Skeletal muscle satellite cell (primary cell): ENCODE results near the gene HINT2.

ENCODE experiments used
- H3K27me3 ChIP-seq: 2 replicates; pipeline ENCODE4 v1.7.0; 2013; ENCODE audit warnings: low read length; ENCODE audit not compliant: control insufficient read depth, insufficient read depth
- H3K36me3 ChIP-seq: 2 replicates; pipeline ENCODE4 v1.7.0; 2013; ENCODE audit warnings: mild to moderate bottlenecking, control low read depth, low read length; ENCODE audit not compliant: insufficient read depth
- H3K4me1 ChIP-seq: 2 replicates; pipeline ENCODE4 v1.7.0; 2013; ENCODE audit warnings: low read length; ENCODE audit not compliant: control insufficient read depth, insufficient read depth
- H3K4me2 ChIP-seq: 2 replicates; pipeline ENCODE4 v1.7.0; 2013; ENCODE audit warnings: mild to moderate bottlenecking, low read length
- H3K4me3 ChIP-seq: 2 replicates; pipeline ENCODE4 v1.7.0; 2013; ENCODE audit warnings: low read length
- H3K9ac ChIP-seq: 2 replicates; pipeline ENCODE4 v1.7.0; 2013; ENCODE audit warnings: mild to moderate bottlenecking, low read depth, low read length, moderate library complexity
- H3K9me3 ChIP-seq: replicated peaks from 2 replicates; pipeline ENCODE4 v1.7.0; 2013; ENCODE audit warnings: mild to moderate bottlenecking, control low read depth, low read length

HINT2 gene

GRCh38 chr9:35826071-35826701 is 11.3 kb upstream of the HINT2 start:
- no peaks in the 10 kb centered on the region for H3K27me3 ChIP-seq
- no peak overlapping the region for H3K4me3 ChIP-seq
- no peaks in the 10 kb centered on the region for H3K36me3 ChIP-seq
- H3K9ac ChIP-seq, result no peak overlapping the region
- peak overlapping the region; percentile 69 for H3K4me2 ChIP-seq
- H3K4me1 ChIP-seq, result peaks cover 30% of the 10 kb centered on the region
- no peaks in the 10 kb centered on the region for H3K9me3 ChIP-seq

- H3K9ac ChIP-seq, result no peak overlapping the region
- H3K4me1 ChIP-seq, result peaks cover 19% of the 10 kb centered on the region
- H3K9me3 ChIP-seq, result no peaks in the 10 kb centered on the region
- H3K4me3 ChIP-seq, result no peak overlapping the region
- no peaks in the 10 kb centered on the region for H3K27me3 ChIP-seq
- no peak overlapping the region for H3K4me2 ChIP-seq
- H3K36me3 ChIP-seq, result no peaks in the 10 kb centered on the region
Measured at GRCh38 chr9:35822926-35823325, 8.1 kb upstream of the HINT2 start.

GRCh38 chr9:35820076-35820475 is 5.2 kb upstream of the HINT2 start:
- H3K4me3 ChIP-seq, result no peak overlapping the region
- no peaks in the 10 kb centered on the region for H3K36me3 ChIP-seq
- H3K9ac ChIP-seq, result no peak overlapping the region
- peaks cover 5% of the 10 kb centered on the region for H3K27me3 ChIP-seq
- H3K9me3 ChIP-seq, result no peaks in the 10 kb centered on the region
- peaks cover 4% of the 10 kb centered on the region for H3K4me1 ChIP-seq
- H3K4me2 ChIP-seq, result no peak overlapping the region

GRCh38 chr9:35818341-35818740 is 3.5 kb upstream of the HINT2 start:
- Histone ChIP-seq H3K27me3 (peaks cover 5% of the 10 kb centered on the region), H3K9ac (no peak overlapping the region), H3K9me3 (no peaks in the 10 kb centered on the region), H3K4me3 (no peak overlapping the region), H3K4me2 (no peak overlapping the region), H3K36me3 (no peaks in the 10 kb centered on the region), H3K4me1 (peaks cover 11% of the 10 kb centered on the region)

- H3K4me2 ChIP-seq, result no peak overlapping the region
- peaks cover 17% of the 10 kb centered on the region for H3K4me1 ChIP-seq
- H3K9ac ChIP-seq, result no peak overlapping the region
- no peaks in the 10 kb centered on the region for H3K9me3 ChIP-seq
- no peak overlapping the region for H3K4me3 ChIP-seq
- no peaks in the 10 kb centered on the region for H3K36me3 ChIP-seq
- peaks cover 5% of the 10 kb centered on the region for H3K27me3 ChIP-seq
Measured at GRCh38 chr9:35816708-35817107, 1.9 kb upstream of the HINT2 start.

GRCh38 chr9:35814106-35814840 is 569 bp downstream of the HINT2 start:
- H3K27me3 ChIP-seq, result peaks cover 5% of the 10 kb centered on the region
- H3K4me3 ChIP-seq, result peak overlapping the region; percentile 81
- peak overlapping the region; percentile 84 for H3K9ac ChIP-seq
- peak overlapping the region; percentile 90 for H3K4me2 ChIP-seq
- peaks cover under 1% of the 10 kb centered on the region for H3K36me3 ChIP-seq
- H3K4me1 ChIP-seq, result peaks cover 21% of the 10 kb centered on the region
- H3K9me3 ChIP-seq, result no peaks in the 10 kb centered on the region

- Histone ChIP-seq H3K27me3 (peaks cover 5% of the 10 kb centered on the region), H3K9ac (peak overlapping the region; percentile 84), H3K4me2 (peak overlapping the region; percentile 90), H3K4me1 (peaks cover 21% of the 10 kb centered on the region), H3K4me3 (no peak overlapping the region), H3K9me3 (no peaks in the 10 kb centered on the region), H3K36me3 (peaks cover 7% of the 10 kb centered on the region)
Measured at GRCh38 chr9:35813434-35814105, 1.3 kb downstream of the HINT2 start.

- Histone ChIP-seq H3K9me3 (no peaks in the 10 kb centered on the region), H3K27me3 (no peaks in the 10 kb centered on the region), H3K4me2 (peak within 1 kb of the TSS; percentile 92), H3K9ac (peak within 1 kb of the TSS; percentile 63), H3K36me3 (peaks cover 20% of the 10 kb centered on the region), H3K4me1 (peaks cover 21% of the 10 kb centered on the region), H3K4me3 (peak within 1 kb of the TSS; percentile 74)
Measured at GRCh38 chr9:35812025-35812602, 2.7 kb downstream of the HINT2 start, which contains the start of gene SPAG8. Gene SPAG8, minus strand, starts transcription at chr9:35812262. Its CDS starts 115 bp downstream, at chr9:35812147.

GRCh38 chr9:35811381-35812024 is 3.3 kb downstream of the HINT2 start:
- Histone ChIP-seq H3K9ac (peak overlapping the region; percentile 63), H3K4me2 (peak overlapping the region; percentile 92), H3K27me3 (no peaks in the 10 kb centered on the region), H3K4me1 (peaks cover 21% of the 10 kb centered on the region), H3K4me3 (peak overlapping the region; percentile 74), H3K9me3 (no peaks in the 10 kb centered on the region), H3K36me3 (peaks cover 24% of the 10 kb centered on the region)

GRCh38 chr9:35810122-35810521 is 4.7 kb downstream of the HINT2 start:
- Histone ChIP-seq H3K4me1 (peaks cover 21% of the 10 kb centered on the region), H3K36me3 (peaks cover 38% of the 10 kb centered on the region), H3K9ac (no peak overlapping the region), H3K4me2 (no peak overlapping the region), H3K4me3 (no peak overlapping the region), H3K27me3 (no peaks in the 10 kb centered on the region), H3K9me3 (no peaks in the 10 kb centered on the region)

- no peaks in the 10 kb centered on the region for H3K27me3 ChIP-seq
- peaks cover 14% of the 10 kb centered on the region for H3K4me1 ChIP-seq
- H3K9ac ChIP-seq, result no peak overlapping the region
- peaks cover 40% of the 10 kb centered on the region for H3K36me3 ChIP-seq
- no peak overlapping the region for H3K4me3 ChIP-seq
- no peak overlapping the region for H3K4me2 ChIP-seq
- no peaks in the 10 kb centered on the region for H3K9me3 ChIP-seq
Measured at GRCh38 chr9:35808433-35808832, 6.4 kb downstream of the HINT2 start.
